Neural cell (in vitro differentiated cells): Measurements from ENCODE around the gene SMIM22.

Source experiments
- EP300 ChIP-seq: fragments of 450-650 bp; conservative IDR thresholded peaks from 2 replicates; pipeline ENCODE4 v1.6.1; 2014; ENCODE audit warnings: antibody characterized with exemption, mild to moderate bottlenecking, moderate library complexity; ENCODE audit not compliant: poor library complexity, severe bottlenecking
- EZH2 ChIP-seq: fragments of 200-600, 300-800 bp; shearing (Covaris generic), sonication (generic); IDR thresholded peaks from 2 replicates; pipeline ENCODE4 v1.6.1; 2014; ENCODE audit warnings: antibody characterized with exemption, low read length, borderline replicate concordance, mild to moderate bottlenecking; ENCODE audit not compliant: insufficient read depth, poor library complexity, severe bottlenecking
- POLR2AphosphoS5 ChIP-seq: IDR thresholded peaks from 2 replicates; pipeline ENCODE4 v1.6.1; 2012
- RAD21 ChIP-seq: fragments of 450-650 bp; conservative IDR thresholded peaks from 2 replicates; pipeline ENCODE4 v1.6.1; 2014; ENCODE audit warnings: antibody characterized with exemption, mild to moderate bottlenecking, moderate library complexity
- REST ChIP-seq: IDR thresholded peaks from 2 replicates; pipeline ENCODE4 v1.6.1; 2012; ENCODE audit warnings: borderline replicate concordance
- SMC3 ChIP-seq: fragments of 450-650 bp; conservative IDR thresholded peaks from 2 replicates; pipeline ENCODE4 v1.6.1; 2014; ENCODE audit warnings: antibody characterized with exemption, mild to moderate bottlenecking, moderate library complexity; ENCODE audit not compliant: poor library complexity
- TAF1 ChIP-seq: IDR thresholded peaks from 2 replicates; pipeline ENCODE4 v1.6.1; 2012; ENCODE audit warnings: low read depth
- TF ChIP-seq, protein P1 (sequence below): fragments of 450-650 bp; IDR thresholded peaks from 2 replicates; pipeline ENCODE4 v1.5.1; 2014; ENCODE audit warnings: antibody characterized with exemption, mild to moderate bottlenecking, moderate library complexity; ENCODE audit not compliant: poor library complexity, severe bottlenecking

GRCh38 chr16:4832698-4833343 lies 37.7 kb downstream of the SMIM22 start:
- TF ChIP-seq, protein P1, sequence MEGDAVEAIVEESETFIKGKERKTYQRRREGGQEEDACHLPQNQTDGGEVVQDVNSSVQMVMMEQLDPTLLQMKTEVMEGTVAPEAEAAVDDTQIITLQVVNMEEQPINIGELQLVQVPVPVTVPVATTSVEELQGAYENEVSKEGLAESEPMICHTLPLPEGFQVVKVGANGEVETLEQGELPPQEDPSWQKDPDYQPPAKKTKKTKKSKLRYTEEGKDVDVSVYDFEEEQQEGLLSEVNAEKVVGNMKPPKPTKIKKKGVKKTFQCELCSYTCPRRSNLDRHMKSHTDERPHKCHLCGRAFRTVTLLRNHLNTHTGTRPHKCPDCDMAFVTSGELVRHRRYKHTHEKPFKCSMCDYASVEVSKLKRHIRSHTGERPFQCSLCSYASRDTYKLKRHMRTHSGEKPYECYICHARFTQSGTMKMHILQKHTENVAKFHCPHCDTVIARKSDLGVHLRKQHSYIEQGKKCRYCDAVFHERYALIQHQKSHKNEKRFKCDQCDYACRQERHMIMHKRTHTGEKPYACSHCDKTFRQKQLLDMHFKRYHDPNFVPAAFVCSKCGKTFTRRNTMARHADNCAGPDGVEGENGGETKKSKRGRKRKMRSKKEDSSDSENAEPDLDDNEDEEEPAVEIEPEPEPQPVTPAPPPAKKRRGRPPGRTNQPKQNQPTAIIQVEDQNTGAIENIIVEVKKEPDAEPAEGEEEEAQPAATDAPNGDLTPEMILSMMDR = no peak
- no peak for TF ChIP-seq EZH2
- TF ChIP-seq REST = no peak
- TF ChIP-seq POLR2AphosphoS5 = no peak
- TF ChIP-seq EP300 = no peak
- TF ChIP-seq TAF1 = no peak
- TF ChIP-seq RAD21 = no peak
- TF ChIP-seq SMC3 = no peak
